K562 (cell line): ENCODE data around the gene GLB1L2. TPM values are rescaled to one million over a fixed set of nuclear protein-coding genes. Genes with fewer than 3 reads are reported as not detected.

Source experiments
- ATAC-seq: fragments of 200-7000 bp; cut with Tn5 transposase; 3 replicates; pipeline ENCODE4 v1.9.1; 2020; ENCODE audit warnings: moderate library complexity
- BruUV-seq: library from RNA; stranded (reverse); fragments of 400-500 nt; replicated peaks from 2 replicates; lab custom pipeline; 2021; lab: Mats Ljungman, UMichigan
- CTCF ChIA-PET: fragments of 300-600 bp; formaldehyde crosslinking; extraction: SDS; loops from one replicate; lab custom pipeline; 2021; ENCODE audit warnings: low intra/inter-chr PET ratio; lab: Yijun Ruan, JAX
- POLR2A ChIA-PET: fragments of 300-600, 350-650 bp; sonication (Branson Sonifier 250); formaldehyde crosslinking; extraction: SDS; loops from one replicate; lab custom pipeline; 2021; ENCODE audit warnings: antibody characterized with exemption, inconsistent platforms; lab: Yijun Ruan, JAX
- DNase-seq, 4 experiments: peaks; one replicate each; pipeline versions ENCODE4 v3.0.0 to v3.0.0-alpha.2; 2011 to 2018; ENCODE audit warnings: low spot score in 3 of 4, mixed read lengths in 3 of 4; ENCODE audit errors: extremely low read depth in 1 of 4
- FAIRE-seq: peaks from 2 replicates; lab custom pipeline; 2011; peaks lifted over from hg19 to GRCh38; lab: Jason Lieb, UNC
- H2AFZ ChIP-seq: 2 replicates; pipeline ENCODE4 v1.6.0; 2011; ENCODE audit warnings: low read depth, low read length, control low read depth, inconsistent platforms
- H3K27ac ChIP-seq: fragments of 200-600 bp; 3 replicates; pipeline ENCODE4 v1.8.0; 2011; ENCODE audit warnings: low read depth, mild to moderate bottlenecking, control low read depth, inconsistent platforms, low read length, moderate library complexity, mixed read lengths; ENCODE audit errors: extremely low read depth
- H3K27me3 ChIP-seq, 2 experiments: fragments of 300-600 bp in 1 of 2; 2 replicates in 1 of 2; 3 replicates in 1 of 2; pipeline versions ENCODE4 v1.6.0 to v1.8.0; 2011; ENCODE audit warnings: inconsistent platforms in 2 of 2, low read length in 2 of 2, mild to moderate bottlenecking in 1 of 2, mixed read lengths in 1 of 2, moderate library complexity in 1 of 2; ENCODE audit not compliant: control insufficient read depth in 2 of 2, insufficient read depth in 2 of 2
- H3K36me3 ChIP-seq: fragments of 300-600 bp; 3 replicates; pipeline ENCODE4 v1.8.0; 2011; ENCODE audit warnings: mild to moderate bottlenecking, low read length, inconsistent platforms; ENCODE audit not compliant: control insufficient read depth, insufficient read depth
- H3K4me1 ChIP-seq, 2 experiments: fragments of 200-600 bp in 1 of 2; replicated peaks in 1 of 2; 2 replicates in 1 of 2; 3 replicates in 1 of 2; pipeline versions ENCODE4 v1.5.1 to v1.8.0; 2011; ENCODE audit warnings: inconsistent platforms in 2 of 2, low read length in 2 of 2, mild to moderate bottlenecking in 1 of 2, mixed read lengths in 1 of 2, moderate library complexity in 1 of 2; ENCODE audit not compliant: control insufficient read depth in 2 of 2, insufficient read depth in 2 of 2
- H3K4me2 ChIP-seq: 2 replicates; pipeline ENCODE4 v1.6.1; 2011; ENCODE audit warnings: low read length, control low read depth, inconsistent platforms, mixed read lengths; ENCODE audit not compliant: insufficient read depth
- H3K4me3 ChIP-seq: fragments of 200-600 bp; sonication (generic), shearing (Covaris generic); 2 replicates; pipeline ENCODE4 v1.5.1; 2016; ENCODE audit warnings: control low read depth, inconsistent platforms
- H3K79me2 ChIP-seq: fragments of 200-600 bp; 3 replicates; pipeline ENCODE4 v1.8.0; 2011; ENCODE audit warnings: low read length, inconsistent platforms; ENCODE audit not compliant: control insufficient read depth, insufficient read depth
- H3K9ac ChIP-seq, 2 experiments: 2 replicates each; pipeline versions ENCODE4 v1.6.0 to v1.6.1; 2011; ENCODE audit warnings: low read depth in 2 of 2, low read length in 2 of 2, control low read depth in 1 of 2, inconsistent platforms in 1 of 2, mild to moderate bottlenecking in 1 of 2, mixed read lengths in 1 of 2; ENCODE audit not compliant: insufficient read depth in 1 of 2
- H3K9me1 ChIP-seq: one replicate; pipeline ENCODE4 v1.6.0; 2011; ENCODE audit warnings: inconsistent platforms, mild to moderate bottlenecking, low read length, moderate library complexity; ENCODE audit not compliant: control insufficient read depth, insufficient read depth
- H3K9me3 ChIP-seq: replicated peaks from 2 replicates; pipeline ENCODE4 v1.5.1; 2011; ENCODE audit warnings: low read depth, low read length, inconsistent platforms; ENCODE audit not compliant: control insufficient read depth, insufficient read depth
- H4K20me1 ChIP-seq: replicated peaks from 2 replicates; pipeline ENCODE4 v1.6.1; 2011; ENCODE audit warnings: low read length, inconsistent platforms, mixed read lengths; ENCODE audit not compliant: control insufficient read depth, insufficient read depth
- CBFA2T2 ChIP-seq: fragments of 450-650 bp; conservative IDR thresholded peaks from 2 replicates; pipeline ENCODE4 v1.6.1; 2017; ENCODE audit warnings: mild to moderate bottlenecking
- CBX5 ChIP-seq: IDR thresholded peaks from 2 replicates; pipeline ENCODE4 v1.6.1; 2014; ENCODE audit warnings: low read depth, borderline replicate concordance
- CBX8 ChIP-seq: fragments of 200-600 bp; sonication (generic); IDR thresholded peaks from 2 replicates; pipeline ENCODE4 v1.6.1; 2012; ENCODE audit warnings: borderline replicate concordance, mixed run types, low read depth, mild to moderate bottlenecking, moderate library complexity, mixed read lengths, low read length, control low read depth, inconsistent platforms; ENCODE audit not compliant: poor library complexity, severe bottlenecking; ENCODE audit errors: extremely low read depth
- DACH1 ChIP-seq: fragments of 450-650 bp; IDR thresholded peaks from 2 replicates; pipeline ENCODE4 v1.6.1; 2018; ENCODE audit not compliant: partially characterized antibody
- ELK3 ChIP-seq: fragments of 450-650 bp; formaldehyde crosslinking; IDR thresholded peaks from 2 replicates; pipeline ENCODE4 v1.4.0; 2020; ENCODE audit warnings: mild to moderate bottlenecking
- HDAC1 ChIP-seq, 2 experiments: fragments of 450-650 bp; IDR thresholded peaks; 2 replicates each; pipeline ENCODE4 v1.6.1; 2016 to 2017; ENCODE audit warnings: inconsistent platforms in 1 of 2, mild to moderate bottlenecking in 1 of 2, moderate library complexity in 1 of 2
- KHSRP ChIP-seq: fragments of 450-650 bp; IDR thresholded peaks from 2 replicates; pipeline ENCODE4 v1.6.1; 2017
- MCM5 ChIP-seq: fragments of 450-650 bp; IDR thresholded peaks from 2 replicates; pipeline ENCODE4 v1.6.1; 2016; ENCODE audit warnings: low read depth
- MED1 ChIP-seq: sonication (generic); formaldehyde crosslinking; IDR thresholded peaks from 2 replicates; pipeline ENCODE4 v1.8.1; 2023; ENCODE audit warnings: missing genetic modification reagents, borderline replicate concordance
- MTF1 ChIP-seq: fragments of 250-450 bp; sonication (Bioruptor Pico); IDR thresholded peaks from 2 replicates; pipeline ENCODE4 v1.9.0; 2021; ENCODE audit warnings: moderate library complexity, mild to moderate bottlenecking, inconsistent platforms, borderline replicate concordance
- NBN ChIP-seq: fragments of 450-650 bp; IDR thresholded peaks from 2 replicates; pipeline ENCODE4 v1.6.1; 2016; ENCODE audit warnings: low read depth, mild to moderate bottlenecking
- NRF1 ChIP-seq, 2 experiments: fragments of 450-650 bp; IDR thresholded peaks in 1 of 2; conservative IDR thresholded peaks in 1 of 2; 2 replicates each; pipeline ENCODE4 v1.6.1; 2014; ENCODE audit warnings: mild to moderate bottlenecking in 2 of 2
- PML ChIP-seq: IDR thresholded peaks from 2 replicates; pipeline ENCODE4 v1.6.1; 2012; ENCODE audit warnings: low read length, inconsistent platforms
- RBM39 ChIP-seq: fragments of 200-400 bp; formaldehyde crosslinking; optimal IDR thresholded peaks from 2 replicates; pipeline ENCODE3; 2018; ENCODE audit warnings: low read depth, low read length
- RNF2 ChIP-seq: sonication (generic); IDR thresholded peaks from 2 replicates; pipeline ENCODE4 v1.6.1; 2016
- SIN3B ChIP-seq: fragments of 450-650 bp; IDR thresholded peaks from 2 replicates; pipeline ENCODE4 v1.6.1; 2017; ENCODE audit warnings: low read depth, mild to moderate bottlenecking, moderate library complexity
- SUPT5H ChIP-seq: fragments of 450-650 bp; IDR thresholded peaks from 2 replicates; pipeline ENCODE4 v1.6.1; 2016
- ZNF77 ChIP-seq: fragments of 250-450 bp; sonication (Bioruptor Pico); IDR thresholded peaks from 2 replicates; pipeline ENCODE4 v1.5.0; 2020
- WGBS: fragments of 100-300 bp; shearing (Covaris generic); methylation state at CpG from one replicate; pipeline ENCODE4 v1.1.6; 2016; ENCODE audit warnings: low coverage, mixed read lengths; ENCODE audit not compliant: insufficient coverage; ENCODE audit errors: missing lambda C conversion rate; 5-methylcytosine and 5-hydroxymethylcytosine counted together
- in situ Hi-C: fragments of 300-500 bp; cut with MboI; formaldehyde crosslinking; loops from 4 replicates; pipeline ENCODE4 v1.15.0; 2018; ENCODE audit warnings: inconsistent platforms, mixed read lengths
- intact Hi-C: fragments of 100-400 bp; cut with micrococcal nuclease; formaldehyde crosslinking; loops from 2 replicates; pipeline ENCODE4 v1.14.2; 2022
- polyA plus RNA-seq, 8 experiments: library from polyadenylated mRNA; depleted of rRNA in 4 of 8; stranded (reverse) in 5 of 8; unstranded in 3 of 8; fragments of >200 nt; fragmentation: Nextera tagmentation in 2 of 8; fragmentation: Illumina TruSeq in 1 of 8; extraction: Ambion mirVana in 2 of 8; extraction: Trizol in 1 of 8; gene quantifications; 2 replicates each; pipeline versions ENCODE4 v1.2.1 to v1.2.3, GENCODE V29; 2011 to 2014; ENCODE audit warnings: inconsistent platforms in 1 of 8, missing spikeins in 1 of 8
- total RNA-seq, 7 experiments: library from RNA; depleted of rRNA in 6 of 7; stranded (reverse); fragments of >200 nt in 6 of 7; fragmentation: Illumina TruSeq in 2 of 7; extraction: Trizol in 2 of 7; gene quantifications; 2 replicates each; pipeline versions ENCODE4 v1.2.1 to v1.2.3, GENCODE V29; 2011 to 2021; ENCODE audit warnings: low replicate concordance in 1 of 7
- TF ChIP-seq, protein P1 (sequence below): sonication (generic); formaldehyde crosslinking; IDR thresholded peaks from 2 replicates; pipeline ENCODE4 v1.8.0; 2022; ENCODE audit warnings: mild to moderate bottlenecking, low read depth, missing genetic modification reagents

The GLB1L2 gene
- total and polyA plus RNA-seq, 9 of the 15 experiments (the other 6 are each of a cell fraction or from before 2014, with no cell fraction given), result 0.84 to 21.4 (median 13.8) TPM

DNA sequence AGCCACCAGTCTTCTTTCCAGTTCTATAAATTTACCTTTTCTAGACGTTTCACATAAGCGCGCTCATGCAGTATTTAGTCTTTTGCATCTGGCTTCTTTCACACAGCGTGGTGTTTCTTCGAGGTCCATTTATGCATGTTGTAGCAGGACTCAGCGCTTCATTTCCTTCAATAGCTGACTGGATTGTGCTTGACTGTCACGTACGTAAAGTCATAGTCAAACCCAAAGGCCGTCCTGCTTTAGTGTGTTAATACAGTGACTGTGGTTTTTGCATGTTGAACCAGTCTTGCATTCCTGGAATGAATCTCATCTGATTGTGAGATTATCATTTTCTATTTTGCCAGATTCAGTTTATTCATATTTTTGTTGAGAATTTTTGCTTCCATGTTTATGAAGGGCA, 37.1 kb upstream of the GLB1L2 start:
- ATAC-seq, result no peak
- BruUV-seq, result no TSS peak
- Histone ChIP-seq H4K20me1 (no peaks in the 10 kb centered on the region; the same call in 1 of the 2 replicates), H3K27me3 (peaks cover 18 to 33% of the 10 kb centered on the region in 2 experiments), H3K9ac (no peak overlapping the region), H3K4me1 (peaks cover 0 to 3% of the 10 kb centered on the region in 2 experiments; a peak in 2 of 5 replicates), H3K36me3 (no peaks in the 10 kb centered on the region), H3K27ac (no peak overlapping the region), H2AFZ (no peak overlapping the region), H3K4me2 (no peak overlapping the region), H3K9me1 (no peaks in the 10 kb centered on the region), H3K9me3 (no peaks in the 10 kb centered on the region), H3K4me3 (no peak overlapping the region), H3K79me2 (no peaks in the 10 kb centered on the region)
- DNase-seq, result no peak
- in situ Hi-C loops (no loop called here), intact Hi-C loops (no loop called here)
- ChIA-PET CTCF (no interaction called here), POLR2A (no interaction called here)
- no peak for FAIRE-seq
- TF ChIP-seq RNF2 (no peak), ZNF77 (no peak), SIN3B (no peak), PML (no peak), NBN (no peak), CBFA2T2 (no peak), HDAC1 (IDR thresholded peaks at IDR 0.05) (no peak), ELK3 (CRISPR knock-in tag) (no peak), NRF1 (conservative IDR thresholded peaks at IDR 0.05 in 1 of 2, IDR thresholded peaks at IDR 0.05 in 1 of 2) (no peak), KHSRP (no peak), SUPT5H (no peak), RBM39 (no peak), CBX5 (no peak), MTF1 (CRISPR knock-in tag) (no peak), CBX8 (no peak), MCM5 (no peak), DACH1 (no peak), MED1 (CRISPR knock-in tag) (no peak)
- TF ChIP-seq, protein P1, sequence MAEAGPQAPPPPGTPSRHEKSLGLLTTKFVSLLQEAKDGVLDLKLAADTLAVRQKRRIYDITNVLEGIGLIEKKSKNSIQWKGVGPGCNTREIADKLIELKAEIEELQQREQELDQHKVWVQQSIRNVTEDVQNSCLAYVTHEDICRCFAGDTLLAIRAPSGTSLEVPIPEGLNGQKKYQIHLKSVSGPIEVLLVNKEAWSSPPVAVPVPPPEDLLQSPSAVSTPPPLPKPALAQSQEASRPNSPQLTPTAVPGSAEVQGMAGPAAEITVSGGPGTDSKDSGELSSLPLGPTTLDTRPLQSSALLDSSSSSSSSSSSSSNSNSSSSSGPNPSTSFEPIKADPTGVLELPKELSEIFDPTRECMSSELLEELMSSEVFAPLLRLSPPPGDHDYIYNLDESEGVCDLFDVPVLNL (CRISPR knock-in tag), result no peak
- WGBS, result 35% methylated on average over 9 of the region's 9 CpGs
